ENCODE measurements around the gene FGD6. TPM values are rescaled to one million over a fixed set of nuclear protein-coding genes. Genes with fewer than 3 reads are reported as not detected.
"Not testable (repeated sequence)": the region's sequence is repeated elsewhere in the genome, so short reads cannot be mapped to it uniquely, and the experiment has no call there.

FGD6 gene
- total and polyA plus RNA-seq, 2 donors (not counting 1 experiment from before 2014, with no cell fraction given), result 3.3 to 4.7 TPM

DNA sequence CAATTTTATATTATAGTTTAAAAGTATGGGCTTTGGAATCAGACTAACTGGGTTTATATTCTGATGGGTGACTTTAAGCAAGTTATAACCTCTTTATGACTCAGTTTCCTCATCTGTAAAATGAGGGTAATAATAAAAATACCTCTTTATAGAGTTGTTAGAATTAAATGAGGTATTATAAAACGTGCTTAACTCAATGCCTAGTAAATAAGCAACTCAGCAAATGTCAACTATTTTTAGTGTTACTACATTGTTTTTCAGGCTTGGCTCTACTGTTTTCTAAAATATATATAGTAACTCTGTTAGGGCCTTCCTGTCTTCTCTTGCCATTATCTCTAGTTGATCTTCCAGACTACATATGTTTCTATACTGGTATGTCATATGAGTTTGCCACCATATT is 20.9 kb upstream of the FGD6 start:
- TF ChIP-seq CTCF (conservative IDR thresholded peaks at IDR 0.05 in 1 of 2, IDR thresholded peaks at IDR 0.05 in 1 of 2; ENCODE audit: low read depth in 1 of 2, low read length in 2 of 2) (no peak), EZH2 (IDR thresholded peaks at IDR 0.05; ENCODE audit: low read length, missing control alignments) (no peak)
- DNase-seq (ENCODE audit: low read depth in 2 of 2), result no peak
- H3K9ac ChIP-seq (ENCODE audit: insufficient read depth, low read length), result no peak overlapping the region
- H3K4me3 ChIP-seq (replicated peaks in 1 of 4; ENCODE audit: control extremely low read depth in 1 of 4, insufficient read depth in 1 of 4, low read depth in 3 of 4, low read length in 4 of 4), result no peak overlapping the region
- H3K27ac ChIP-seq (ENCODE audit: insufficient read depth, low read length), result no peak overlapping the region
- H3K4me2 ChIP-seq (ENCODE audit: extremely low read depth, insufficient read depth, low read length), result no peak overlapping the region
- H3K79me2 ChIP-seq (ENCODE audit: control insufficient read depth, insufficient read depth, low read length), result peaks cover 20% of the 10 kb centered on the region
- no peak overlapping the region for H2AFZ ChIP-seq (ENCODE audit: low read length)
- no peaks in the 10 kb centered on the region for H3K4me1 ChIP-seq (ENCODE audit: control insufficient read depth, extremely low read depth, insufficient read depth, low read length)
- H4K20me1 ChIP-seq (ENCODE audit: control insufficient read depth, extremely low read depth, insufficient read depth, low read length), result no peaks in the 10 kb centered on the region
- no peaks in the 10 kb centered on the region for H3K9me3 ChIP-seq (ENCODE audit: control insufficient read depth, insufficient read depth, low read depth, low read length)
- peaks cover 2% of the 10 kb centered on the region for H3K36me3 ChIP-seq (ENCODE audit: control insufficient read depth, insufficient read depth, low read length)
- no peaks in the 10 kb centered on the region for H3K27me3 ChIP-seq (ENCODE audit: control insufficient read depth, insufficient read depth, low read length)

DNA sequence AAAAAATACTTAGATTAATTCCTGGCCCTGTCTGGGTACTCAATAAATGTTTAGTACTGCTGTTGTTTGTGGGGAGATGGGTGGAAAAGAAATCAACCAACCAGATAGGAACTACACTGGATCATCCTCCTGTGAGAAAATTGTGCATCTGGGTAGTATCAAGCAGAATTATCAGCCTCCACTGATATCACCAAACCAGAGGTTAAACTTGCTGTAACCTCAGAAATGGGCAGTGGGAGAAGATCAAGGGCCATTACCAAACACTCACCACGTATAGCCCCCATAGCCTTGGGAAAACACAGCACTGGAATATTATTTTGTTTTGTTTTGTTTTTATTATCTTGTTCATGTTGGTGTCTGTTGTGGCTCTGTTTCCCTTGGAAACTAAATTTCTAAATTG is 20.0 kb upstream of the FGD6 start:
- no peak for DNase-seq (ENCODE audit: low read depth in 2 of 2)
- TF ChIP-seq EZH2 (IDR thresholded peaks at IDR 0.05; ENCODE audit: low read length, missing control alignments) (no peak), CTCF (conservative IDR thresholded peaks at IDR 0.05 in 1 of 2, IDR thresholded peaks at IDR 0.05 in 1 of 2; ENCODE audit: low read depth in 1 of 2, low read length in 2 of 2) (no peak)
- no peaks in the 10 kb centered on the region for H4K20me1 ChIP-seq (ENCODE audit: control insufficient read depth, extremely low read depth, insufficient read depth, low read length)

DNA sequence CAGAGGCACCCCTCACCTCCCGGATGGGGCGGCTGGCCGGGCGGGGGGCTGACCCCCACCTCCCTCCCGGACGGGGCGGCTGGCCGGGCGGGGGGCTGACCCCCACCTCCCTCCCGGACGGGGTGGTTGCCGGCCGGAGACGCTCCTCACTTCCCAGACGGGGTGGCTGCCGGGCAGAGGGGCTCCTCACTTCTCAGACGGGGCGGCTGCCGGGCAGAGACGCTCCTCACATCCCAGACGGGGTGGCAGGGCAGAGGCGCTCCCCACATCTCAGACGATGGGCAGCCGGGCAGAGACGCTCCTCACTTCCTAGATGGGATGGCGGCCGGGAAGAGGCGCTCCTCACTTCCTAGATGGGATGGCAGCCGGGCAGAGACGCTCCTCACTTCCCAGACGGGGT is 18.4 kb upstream of the FGD6 start:
- H3K27ac ChIP-seq (ENCODE audit: insufficient read depth, low read length); DNase-seq (ENCODE audit: low read depth in 2 of 2); H3K9ac ChIP-seq (ENCODE audit: insufficient read depth, low read length); H3K36me3 ChIP-seq (ENCODE audit: control insufficient read depth, insufficient read depth, low read length); H4K20me1 ChIP-seq (ENCODE audit: control insufficient read depth, extremely low read depth, insufficient read depth, low read length); H3K4me1 ChIP-seq (ENCODE audit: control insufficient read depth, extremely low read depth, insufficient read depth, low read length); H2AFZ ChIP-seq (ENCODE audit: low read length); H3K4me3 ChIP-seq (replicated peaks in 1 of 4; ENCODE audit: control extremely low read depth in 1 of 4, insufficient read depth in 1 of 4, low read depth in 3 of 4, low read length in 4 of 4); H3K4me2 ChIP-seq (ENCODE audit: extremely low read depth, insufficient read depth, low read length); H3K27me3 ChIP-seq (ENCODE audit: control insufficient read depth, insufficient read depth, low read length); H3K9me3 ChIP-seq (ENCODE audit: control insufficient read depth, insufficient read depth, low read depth, low read length): not testable (repeated sequence)
- peaks cover 24% of the 10 kb centered on the region for H3K79me2 ChIP-seq (ENCODE audit: control insufficient read depth, insufficient read depth, low read length)

More for the DNA sequence above, 20.0 kb upstream of the FGD6 start:
- no peak overlapping the region for H3K27ac ChIP-seq (ENCODE audit: insufficient read depth, low read length)
- no peak overlapping the region for H2AFZ ChIP-seq (ENCODE audit: low read length)
- no peaks in the 10 kb centered on the region for H3K36me3 ChIP-seq (ENCODE audit: control insufficient read depth, insufficient read depth, low read length)
- H3K9me3 ChIP-seq (ENCODE audit: control insufficient read depth, insufficient read depth, low read depth, low read length), result no peaks in the 10 kb centered on the region
- H3K4me3 ChIP-seq (replicated peaks in 1 of 4; ENCODE audit: control extremely low read depth in 1 of 4, insufficient read depth in 1 of 4, low read depth in 3 of 4, low read length in 4 of 4), result no peak overlapping the region
- no peak overlapping the region for H3K4me2 ChIP-seq (ENCODE audit: extremely low read depth, insufficient read depth, low read length)
- no peaks in the 10 kb centered on the region for H3K4me1 ChIP-seq (ENCODE audit: control insufficient read depth, extremely low read depth, insufficient read depth, low read length)
- H3K27me3 ChIP-seq (ENCODE audit: control insufficient read depth, insufficient read depth, low read length), result no peaks in the 10 kb centered on the region
- H3K79me2 ChIP-seq (ENCODE audit: control insufficient read depth, insufficient read depth, low read length), result peaks cover 24% of the 10 kb centered on the region
- H3K9ac ChIP-seq (ENCODE audit: insufficient read depth, low read length), result no peak overlapping the region

DNA sequence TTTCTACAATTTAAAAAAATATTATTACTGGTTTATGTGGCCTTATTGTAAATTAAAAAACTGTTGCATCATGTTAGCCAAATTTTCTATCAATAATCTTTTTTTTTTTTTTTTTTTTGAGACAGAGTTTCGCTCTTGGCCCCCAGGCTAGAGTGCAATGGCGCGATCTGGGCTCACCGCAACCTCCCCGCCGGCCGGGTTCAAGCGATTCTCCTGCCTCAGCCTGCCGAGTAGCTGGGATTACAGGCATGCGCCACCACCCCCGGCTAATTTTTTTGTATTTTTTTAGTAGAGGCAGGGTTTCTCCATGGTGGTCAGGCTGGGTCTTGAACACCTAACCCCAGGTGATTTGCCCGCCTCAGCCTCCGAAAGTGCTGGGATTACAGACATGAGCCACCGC is 16.9 kb upstream of the FGD6 start:
- H4K20me1 ChIP-seq (ENCODE audit: control insufficient read depth, extremely low read depth, insufficient read depth, low read length); H3K9me3 ChIP-seq (ENCODE audit: control insufficient read depth, insufficient read depth, low read depth, low read length); H3K4me1 ChIP-seq (ENCODE audit: control insufficient read depth, extremely low read depth, insufficient read depth, low read length); H3K36me3 ChIP-seq (ENCODE audit: control insufficient read depth, insufficient read depth, low read length); H3K9ac ChIP-seq (ENCODE audit: insufficient read depth, low read length); DNase-seq (ENCODE audit: low read depth in 2 of 2); H3K4me3 ChIP-seq (replicated peaks in 1 of 4; ENCODE audit: control extremely low read depth in 1 of 4, insufficient read depth in 1 of 4, low read depth in 3 of 4, low read length in 4 of 4); H3K27ac ChIP-seq (ENCODE audit: insufficient read depth, low read length); H3K27me3 ChIP-seq (ENCODE audit: control insufficient read depth, insufficient read depth, low read length); H2AFZ ChIP-seq (ENCODE audit: low read length); H3K4me2 ChIP-seq (ENCODE audit: extremely low read depth, insufficient read depth, low read length): not testable (repeated sequence)
- peaks cover 26% of the 10 kb centered on the region for H3K79me2 ChIP-seq (ENCODE audit: control insufficient read depth, insufficient read depth, low read length)

Measured in fibroblast of lung (primary cell).